HG02973 (cell line): ENCODE measurements around the gene DYNLRB1.
A peak's percentile ranks its signal among the peaks of the same experiment; 100 is the strongest.

ENCODE experiments used
- ATAC-seq: cut with Tn5 transposase; IDR thresholded peaks from one replicate; pipeline ENCODE4 v1.9.1; 2021; ENCODE audit warnings: moderate library complexity; ENCODE audit not compliant: unreplicated experiment

Gene DYNLRB1

DNA sequence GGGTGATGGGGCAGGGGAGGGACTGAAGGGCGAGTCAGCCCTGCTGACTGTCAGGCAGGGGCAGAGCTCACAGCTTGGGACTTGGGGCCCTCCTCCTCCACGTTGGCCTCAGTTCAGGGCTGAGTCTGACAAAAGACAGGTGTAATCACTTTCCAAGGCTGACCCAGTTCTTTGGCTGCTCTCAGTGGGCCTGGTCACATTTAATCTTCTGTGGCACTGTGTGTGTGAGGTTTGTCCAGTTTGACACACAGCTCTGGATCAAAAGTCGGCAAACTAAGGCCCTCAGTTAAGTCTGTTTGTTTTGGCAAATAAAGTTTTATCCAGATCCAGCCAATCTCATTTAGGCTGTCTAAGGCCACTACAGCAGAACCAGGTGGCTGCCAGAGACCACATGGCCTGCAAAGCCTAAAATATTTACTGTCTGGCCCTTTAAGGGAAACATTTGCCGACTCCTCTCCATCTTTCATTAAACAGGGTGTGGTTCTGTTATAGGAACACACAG lies 37.2 kb downstream of the DYNLRB1 start:
- ATAC-seq, result no peak

DNA sequence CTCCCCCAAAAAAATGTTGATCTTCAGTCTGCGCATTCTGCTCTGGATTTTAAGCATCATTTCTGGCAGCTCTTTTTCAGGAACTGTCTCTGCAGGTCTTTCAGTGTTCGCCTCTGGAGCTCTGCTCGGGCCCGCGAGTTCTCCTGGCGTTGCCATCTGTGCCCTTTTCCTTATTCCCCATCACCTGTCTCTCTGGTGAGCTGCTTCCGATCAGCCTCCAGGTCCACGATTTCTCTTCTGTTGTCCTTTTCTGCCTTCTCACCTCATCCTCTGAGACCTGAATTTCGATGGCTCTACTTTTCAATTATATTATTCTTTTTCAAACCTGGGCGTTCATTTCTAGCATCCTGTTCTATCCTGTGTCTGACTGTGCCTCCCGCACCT lies 41.7 kb downstream of the DYNLRB1 start:
- no peak for ATAC-seq

DNA sequence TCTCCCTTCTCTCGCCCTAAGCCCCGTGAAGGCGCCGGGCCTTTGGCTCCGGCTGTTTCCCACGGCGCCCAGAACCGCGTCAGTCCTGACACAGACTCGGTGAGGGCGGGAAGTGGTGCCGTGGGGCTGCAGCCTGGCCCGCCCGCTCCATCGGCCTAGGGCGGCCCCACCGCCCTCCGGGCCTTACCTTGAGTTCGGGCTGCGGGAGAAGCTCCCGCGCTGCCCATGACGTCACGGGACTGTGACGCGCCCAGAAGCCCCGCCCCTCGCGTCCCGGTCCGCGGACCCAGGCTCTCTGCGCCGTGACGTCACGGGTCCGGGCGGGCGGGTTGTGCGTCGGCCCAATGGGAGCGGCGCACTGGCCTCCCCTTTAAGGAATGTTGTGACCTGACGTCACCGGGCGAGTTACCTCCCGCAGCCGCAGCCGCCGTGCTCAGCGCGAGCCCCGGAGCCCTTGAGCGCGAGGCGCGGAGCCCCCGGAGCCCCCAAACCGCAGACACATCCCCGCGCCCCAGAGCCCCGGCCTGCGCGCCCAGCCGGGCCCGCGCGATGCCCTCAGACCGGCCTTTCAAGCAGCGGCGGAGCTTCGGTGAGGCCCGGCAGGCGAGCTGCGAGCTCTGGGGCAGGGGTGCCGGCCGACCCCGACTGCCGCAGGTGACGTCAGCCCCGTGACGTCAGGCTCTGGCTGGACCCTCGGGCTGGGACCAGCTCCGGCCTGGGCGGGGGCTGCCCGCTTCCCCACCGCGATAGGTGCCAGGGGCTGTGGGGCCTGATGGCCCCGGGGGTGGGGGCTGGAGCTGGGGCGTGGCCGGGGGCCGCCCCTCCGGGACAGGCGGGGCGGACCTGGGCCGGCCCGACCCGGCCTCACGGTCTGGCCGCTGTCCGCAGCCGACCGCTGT lies 42.3 kb downstream of the DYNLRB1 start, which contains the start of gene MAP1LC3A:
Gene MAP1LC3A, plus strand, starts transcription at position 399 of the 899 bp plus-strand sequence. Its CDS starts 151 bp downstream, at position 550.
- peak; percentile 65 for ATAC-seq

DNA sequence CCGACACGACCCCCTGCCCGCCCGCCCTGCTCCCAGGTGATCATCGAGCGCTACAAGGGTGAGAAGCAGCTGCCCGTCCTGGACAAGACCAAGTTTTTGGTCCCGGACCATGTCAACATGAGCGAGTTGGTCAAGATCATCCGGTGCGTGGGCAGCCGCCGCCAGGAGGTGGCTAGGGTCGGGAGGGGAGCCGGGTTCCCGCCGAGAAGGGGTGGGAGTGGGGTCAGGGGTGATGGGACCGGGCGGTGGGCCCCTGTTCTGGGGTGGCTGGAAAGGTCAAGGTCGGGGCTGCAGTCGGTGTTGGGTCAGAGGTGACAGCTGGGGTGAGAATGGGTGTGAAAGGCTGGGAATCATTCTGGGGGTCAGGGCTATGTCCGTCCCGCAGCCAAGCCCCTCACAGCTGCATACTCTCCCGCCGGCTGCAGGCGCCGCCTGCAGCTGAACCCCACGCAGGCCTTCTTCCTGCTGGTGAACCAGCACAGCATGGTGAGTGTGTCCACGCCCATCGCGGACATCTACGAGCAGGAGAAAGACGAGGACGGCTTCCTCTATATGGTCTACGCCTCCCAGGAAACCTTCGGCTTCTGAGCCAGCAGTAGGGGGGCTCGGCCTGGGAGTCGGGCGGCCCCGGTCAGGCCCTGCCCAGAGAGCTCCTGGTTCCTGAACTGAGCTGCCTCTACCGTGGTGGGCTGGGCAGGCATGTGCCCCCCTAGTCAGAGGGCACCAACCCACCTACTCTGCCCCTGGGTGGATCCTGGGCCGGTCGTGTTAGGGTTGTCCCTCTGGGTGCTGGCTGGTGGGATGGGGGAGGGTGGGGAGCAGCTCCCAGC lies 43.3 kb downstream of the DYNLRB1 start:
- ATAC-seq, result no peak

DNA sequence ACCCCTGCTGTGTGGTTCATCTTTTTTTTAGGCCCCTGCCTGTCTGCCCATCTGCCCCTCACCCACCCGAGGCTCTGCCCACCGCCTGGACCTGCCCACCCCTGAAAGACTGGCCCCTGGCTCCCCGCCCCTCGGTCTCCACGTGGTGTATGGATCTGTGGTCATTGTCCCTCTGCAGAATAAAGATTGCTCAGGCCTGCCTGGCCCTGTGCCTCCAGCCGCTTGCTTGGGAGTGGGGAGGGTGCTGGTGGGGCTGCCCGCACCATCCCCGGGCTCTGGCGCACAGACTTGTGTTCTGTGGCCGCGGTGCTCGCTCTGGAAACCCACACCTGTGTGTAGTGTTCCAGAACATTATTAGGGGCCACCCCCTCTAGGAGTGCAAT lies 43.9 kb downstream of the DYNLRB1 start:
- ATAC-seq, result no peak

DNA sequence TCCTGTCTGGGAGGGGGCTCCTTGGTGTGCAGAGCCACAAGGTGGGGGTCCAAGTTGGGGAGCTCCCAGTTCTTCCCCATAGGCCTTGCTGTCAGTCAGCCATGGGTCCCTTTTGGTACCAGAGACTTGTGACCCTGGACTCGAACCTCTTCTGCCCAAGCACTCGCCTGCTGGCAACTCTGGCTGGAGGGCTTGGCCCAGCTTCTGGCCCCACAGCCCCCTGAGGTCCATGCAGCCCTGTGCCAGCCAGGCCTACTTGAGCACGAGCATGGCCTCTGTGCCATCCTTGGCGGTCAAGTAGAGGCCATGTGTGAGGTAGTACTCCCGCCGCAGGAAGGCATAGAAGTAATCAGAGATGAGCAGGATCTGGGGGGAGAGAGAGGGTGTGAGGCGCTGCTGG lies 44.4 kb downstream of the DYNLRB1 start:
- no peak for ATAC-seq

DNA sequence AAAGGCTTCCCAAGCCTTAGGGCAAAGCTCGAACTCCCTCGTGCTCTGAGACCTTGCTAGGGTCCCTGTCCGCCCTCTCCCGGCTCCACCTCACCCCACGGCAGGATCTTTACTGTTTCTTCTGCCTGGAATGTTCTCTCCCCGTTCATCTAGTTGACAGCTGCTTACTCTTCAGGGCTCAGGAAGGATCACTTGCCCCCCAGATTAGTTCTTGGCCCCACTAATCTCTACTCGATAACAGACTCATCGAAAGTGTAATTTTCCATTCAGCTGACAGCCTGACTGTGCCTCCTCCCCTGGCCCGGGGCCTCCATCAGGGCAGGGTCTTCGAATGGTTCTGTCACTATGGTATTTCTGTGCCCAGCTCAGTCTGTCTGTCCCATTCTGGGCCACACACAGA lies 45.4 kb downstream of the DYNLRB1 start:
- ATAC-seq, result no peak

DNA sequence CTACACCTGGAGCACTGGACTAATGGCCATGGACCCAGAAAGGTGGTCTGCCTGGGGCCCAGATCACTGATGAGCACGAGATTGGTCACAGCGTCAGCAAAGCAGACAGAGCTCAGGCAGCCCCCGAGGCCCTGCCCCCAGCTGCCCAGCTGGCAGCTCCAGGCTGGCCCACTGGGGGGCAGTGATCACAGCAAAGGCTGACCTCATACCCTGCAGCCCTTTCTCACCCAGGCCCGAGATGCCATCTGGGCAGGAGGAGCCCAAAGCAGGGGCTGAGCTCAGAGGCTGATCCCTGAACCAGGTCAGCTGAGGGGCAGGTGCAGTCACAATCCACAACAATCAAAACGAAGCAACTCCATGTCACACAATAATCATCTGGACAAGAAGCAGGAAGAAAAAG lies 46.4 kb downstream of the DYNLRB1 start:
- no peak for ATAC-seq

DNA sequence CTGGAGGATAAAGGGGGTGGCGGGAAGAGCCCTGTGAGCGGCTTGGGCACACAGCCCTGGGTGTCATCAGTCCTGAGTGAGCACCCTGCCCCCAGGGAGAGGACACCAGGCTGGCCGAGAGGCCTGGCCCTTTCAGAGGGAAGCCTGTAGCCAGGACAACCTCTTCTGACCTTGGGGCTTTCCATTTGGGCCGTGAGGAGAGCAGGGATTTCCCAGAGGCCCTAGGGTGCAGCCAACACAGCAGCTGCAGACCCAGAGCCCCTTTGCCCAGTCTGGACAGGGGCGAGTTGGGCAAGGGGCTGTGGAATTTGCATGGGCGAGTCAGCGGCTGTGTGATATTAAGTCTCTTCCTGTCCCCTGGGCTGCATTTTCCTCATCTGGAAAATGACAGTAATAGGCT lies 48.6 kb downstream of the DYNLRB1 start:
- no peak for ATAC-seq

DNA sequence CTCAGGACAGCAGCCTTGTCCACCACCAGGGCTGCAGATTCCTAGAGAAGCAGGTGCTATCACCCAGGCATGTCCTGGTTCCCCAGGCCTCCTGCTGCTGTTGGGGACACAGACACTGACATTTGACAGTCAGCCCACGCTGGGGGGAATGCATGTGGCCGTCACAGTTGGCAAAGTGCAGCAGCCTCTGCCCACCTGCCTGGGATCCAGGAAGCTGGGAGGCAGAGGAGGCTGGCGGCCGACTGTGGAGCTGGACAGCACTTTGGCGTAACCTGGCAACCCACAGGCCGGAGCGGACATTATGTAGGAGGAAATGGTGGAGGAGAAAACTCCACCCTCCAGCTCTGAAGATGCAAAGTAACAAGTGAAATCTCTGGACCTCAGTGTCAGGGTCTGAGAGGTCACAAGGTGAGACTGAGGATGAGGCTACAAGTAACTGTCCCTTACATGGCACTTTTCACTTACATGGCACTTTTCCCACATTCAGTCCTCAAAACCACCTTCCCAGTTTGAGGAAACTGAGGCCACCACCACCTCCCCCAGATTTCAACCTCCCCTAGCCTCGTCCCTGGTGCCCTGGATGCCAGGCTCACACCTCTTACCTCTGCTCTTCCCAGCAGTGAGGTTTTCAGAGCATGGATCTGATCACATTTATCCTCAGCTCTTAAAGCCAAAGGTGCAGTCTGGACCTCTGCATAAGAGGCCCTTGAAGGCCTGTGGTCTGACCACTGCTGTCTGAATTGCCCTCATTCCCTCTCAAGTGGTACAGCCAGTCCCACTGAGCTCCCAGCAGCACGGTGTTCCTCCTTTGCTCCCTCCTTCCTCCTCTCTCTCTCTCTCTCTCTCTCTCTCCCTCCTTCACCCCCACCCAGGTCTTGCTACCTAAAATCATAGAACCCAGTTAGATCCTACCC lies 51.0 kb downstream of the DYNLRB1 start:
- ATAC-seq, result no peak

DNA sequence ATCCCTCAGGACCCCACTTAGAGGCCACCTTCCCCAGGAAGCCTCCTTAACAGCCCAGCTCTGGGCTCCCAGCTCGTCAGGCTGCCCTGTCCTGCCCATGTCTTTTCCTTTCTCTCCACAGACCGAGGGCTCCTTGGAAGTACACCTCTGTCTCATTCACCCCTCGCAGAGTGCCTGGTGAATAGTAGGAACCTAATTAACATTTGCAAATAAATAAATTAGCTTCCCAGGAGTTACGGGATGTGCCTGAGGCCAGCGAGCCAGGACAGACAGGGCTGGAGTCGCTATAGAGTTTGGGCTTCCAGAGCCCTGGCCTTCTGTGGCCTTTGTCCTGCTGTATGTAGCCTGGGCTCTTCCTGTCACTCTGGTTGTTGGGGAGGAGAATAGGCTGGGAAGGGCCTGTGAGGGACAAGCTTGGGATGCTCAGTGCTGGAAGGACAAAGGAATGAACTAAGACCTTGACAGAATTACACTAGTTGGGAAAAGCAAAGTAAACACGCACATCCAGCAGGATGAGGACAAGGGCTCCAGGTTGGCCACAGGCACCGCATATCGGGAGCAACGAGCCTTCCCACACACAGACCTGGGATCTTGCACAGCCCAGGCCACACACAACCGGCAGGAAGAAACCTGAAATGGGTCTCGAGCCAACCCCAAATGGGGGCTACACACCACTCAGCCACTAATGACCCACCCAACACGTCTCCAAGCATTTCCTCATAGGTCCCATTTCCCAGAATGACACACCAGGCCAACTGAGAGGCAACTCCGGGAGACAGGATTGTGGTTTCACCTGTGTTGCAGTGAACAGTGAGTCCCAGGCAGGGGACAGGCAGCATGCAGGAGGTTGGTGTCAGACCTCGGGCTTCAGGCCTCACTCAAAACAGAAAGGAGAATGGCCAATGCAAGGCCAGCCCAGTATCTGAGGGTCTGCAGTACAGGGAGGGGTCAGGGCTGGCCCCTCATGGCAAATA lies 52.0 kb downstream of the DYNLRB1 start:
- no peak for ATAC-seq

DNA sequence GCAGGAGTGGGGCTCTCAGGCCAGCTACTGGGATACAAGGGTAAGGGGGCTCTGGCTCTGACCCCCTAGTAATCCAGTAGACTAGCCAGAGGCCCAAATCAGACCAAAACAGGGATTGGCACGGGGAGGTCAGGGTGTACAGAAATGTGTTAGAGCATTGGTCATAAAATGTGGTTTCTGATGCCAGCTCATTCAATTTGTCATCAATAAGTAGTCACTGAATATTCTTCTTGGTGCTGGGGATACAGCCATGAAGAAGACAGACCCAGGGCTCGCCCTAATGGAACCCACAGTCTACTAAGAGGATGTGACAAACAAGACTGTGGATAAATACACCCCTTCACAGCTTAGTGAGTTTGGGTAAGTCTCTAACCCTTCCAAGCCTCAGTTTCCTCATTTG lies 53.4 kb downstream of the DYNLRB1 start:
- ATAC-seq, result no peak

DNA sequence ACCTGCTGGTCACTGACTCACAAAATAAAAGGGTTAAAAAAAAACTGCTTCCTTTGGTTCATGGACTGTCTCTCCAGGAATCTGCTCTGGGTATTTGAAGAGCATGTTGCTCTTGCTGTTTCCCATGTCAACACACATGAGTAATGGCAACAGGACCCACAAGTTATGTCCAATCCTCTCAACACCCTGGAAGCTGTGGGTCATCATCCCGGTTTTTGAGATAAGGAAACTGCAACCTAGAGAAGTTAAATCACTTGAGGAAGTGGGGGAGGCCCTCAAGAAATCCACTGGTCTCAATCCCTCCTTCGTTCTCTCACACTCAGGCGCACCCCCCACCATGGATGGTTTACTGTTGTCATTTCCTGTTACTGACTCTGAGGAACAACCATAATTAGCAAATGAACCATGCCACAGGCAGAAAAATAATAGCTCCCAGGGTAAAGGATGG lies 54.7 kb downstream of the DYNLRB1 start:
- no peak for ATAC-seq

DNA sequence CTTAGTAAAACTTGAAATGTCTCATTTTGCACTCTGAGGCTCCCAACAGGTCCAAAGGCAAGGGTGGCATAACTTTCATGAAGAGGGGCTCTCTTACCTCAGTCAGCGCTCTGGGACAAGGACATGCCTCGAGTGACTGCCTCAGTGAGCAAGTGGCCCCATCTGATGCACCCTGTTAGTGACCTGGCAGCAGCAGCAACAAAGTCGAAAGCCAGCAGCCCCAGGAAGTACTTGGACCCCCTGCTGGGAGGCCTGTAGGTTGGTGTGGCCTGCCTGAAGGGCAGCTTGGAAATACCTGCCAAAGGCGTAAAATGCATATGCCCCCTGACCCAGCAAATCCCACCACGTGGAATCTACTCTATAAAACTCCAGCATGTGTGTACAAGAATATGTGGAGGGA lies 55.5 kb downstream of the DYNLRB1 start:
- no peak for ATAC-seq

DNA sequence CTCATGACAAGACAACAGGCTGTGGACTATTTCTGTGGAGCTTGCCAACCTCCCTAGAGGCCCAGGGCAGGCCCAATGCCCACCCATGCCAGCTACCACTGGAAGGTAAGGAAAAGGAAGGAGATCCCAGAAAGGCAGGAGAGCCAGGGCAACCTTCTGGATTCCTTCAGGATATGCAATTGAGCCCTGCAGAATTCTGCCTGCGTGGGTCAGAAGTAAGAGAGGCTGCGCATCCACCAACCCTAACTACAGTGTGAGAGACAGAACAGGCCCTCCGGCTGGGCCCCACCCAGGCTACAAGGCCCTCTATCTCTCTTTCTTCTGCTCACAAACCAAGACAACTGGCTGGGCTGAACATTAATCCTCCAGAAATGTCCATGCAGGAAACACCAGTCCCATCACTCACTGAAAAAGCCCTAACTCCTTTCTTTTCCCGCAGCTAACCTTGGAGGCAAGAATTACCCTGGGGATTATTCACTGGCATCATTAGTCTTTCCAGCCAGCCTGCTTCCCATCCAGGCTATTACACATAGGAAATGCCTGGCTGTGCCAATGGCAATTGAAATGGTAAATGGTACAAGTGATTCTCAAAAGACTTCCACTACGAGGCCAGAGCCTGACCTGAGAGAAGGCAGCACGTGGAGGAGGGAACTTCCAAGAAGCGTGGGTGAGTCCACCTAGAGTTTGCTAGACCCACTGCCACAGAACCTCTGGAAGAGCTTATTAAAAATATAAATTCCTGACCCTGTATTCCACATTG lies 57.5 kb downstream of the DYNLRB1 start:
- ATAC-seq, result no peak

DNA sequence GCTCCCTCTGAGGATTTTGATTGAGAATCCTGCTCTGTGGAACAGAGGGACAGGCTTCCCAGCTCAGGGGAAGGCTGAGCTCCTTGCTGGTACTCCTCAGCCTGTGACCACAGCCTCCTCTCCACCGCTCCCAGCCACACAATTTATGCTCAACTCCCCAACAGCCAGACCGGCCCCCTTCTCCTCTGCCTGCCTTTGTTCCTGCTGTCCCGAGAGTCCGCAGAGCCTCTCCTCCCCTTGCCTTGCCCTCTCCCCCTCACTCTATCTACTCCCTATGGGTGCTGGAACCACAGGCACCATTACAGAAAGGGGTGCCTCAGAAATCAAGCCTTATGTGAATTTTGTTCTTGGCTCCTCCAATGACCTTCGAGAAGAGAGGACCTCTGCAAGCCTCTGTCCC lies 58.2 kb downstream of the DYNLRB1 start:
- ATAC-seq, result no peak

DNA sequence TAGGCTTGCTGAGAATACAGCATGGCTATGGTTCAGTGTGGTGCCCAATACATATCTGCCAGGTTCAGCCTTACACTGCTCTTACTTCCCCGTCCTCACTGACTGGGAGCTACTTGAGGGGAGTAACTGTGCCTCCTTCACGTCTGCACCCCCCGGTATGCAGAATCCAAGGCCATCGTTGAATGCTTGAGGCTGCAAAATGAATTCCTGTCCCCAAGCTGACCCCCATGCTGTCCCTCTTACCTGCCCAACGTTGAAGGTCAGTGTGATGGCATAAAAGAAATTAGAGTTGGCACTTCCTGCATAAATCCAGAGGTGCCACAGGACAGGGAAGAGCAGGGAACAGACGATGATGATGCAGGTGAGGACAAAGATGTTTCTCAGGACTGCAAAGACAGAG lies 58.6 kb downstream of the DYNLRB1 start:
- ATAC-seq, result no peak

DNA sequence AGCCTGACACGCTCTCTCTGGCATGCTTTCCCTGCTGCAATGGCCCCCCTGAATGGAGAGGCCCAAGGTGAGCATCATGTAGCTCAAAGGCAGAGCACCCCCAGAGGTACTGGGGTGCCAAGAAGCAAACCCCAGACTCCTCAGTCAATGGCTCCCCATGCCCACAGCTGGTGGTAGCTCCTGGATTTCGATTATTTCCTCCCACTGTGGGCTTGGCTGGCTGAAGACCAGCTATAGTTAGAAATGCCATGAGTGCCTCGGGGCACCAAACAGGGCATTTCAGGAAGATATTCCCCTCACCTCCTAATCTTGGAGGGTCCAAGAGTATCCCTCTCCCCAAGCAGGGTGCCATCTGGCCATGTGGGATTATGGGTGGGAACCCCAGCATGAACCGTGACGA lies 59.0 kb downstream of the DYNLRB1 start:
- no peak for ATAC-seq

DNA sequence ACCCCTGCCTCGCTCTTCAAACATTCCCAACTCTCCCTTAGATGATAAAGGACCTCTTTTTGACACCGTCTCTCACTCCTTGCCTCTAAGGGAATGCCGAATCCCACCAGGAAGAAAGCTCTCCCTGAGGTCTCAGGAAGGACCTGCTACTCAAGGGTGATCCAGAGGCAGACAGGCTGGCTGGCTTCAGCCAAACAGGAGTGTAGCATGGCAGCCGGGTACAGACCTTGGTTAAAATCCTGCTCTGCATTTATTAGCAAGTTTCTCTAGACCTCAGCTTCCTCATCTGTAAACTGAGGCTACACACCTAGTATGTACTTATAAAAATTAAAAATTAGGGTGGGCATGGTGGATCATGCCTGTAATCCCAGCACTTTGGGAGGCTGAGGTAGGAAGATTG lies 59.5 kb downstream of the DYNLRB1 start:
- no peak for ATAC-seq
